GM03348 (cell line): ENCODE results near the gene MANEAL.
"Not testable (repeated sequence)": the region's sequence is repeated elsewhere in the genome, so short reads cannot be mapped to it uniquely, and the experiment has no call there.

Source experiments
- DNase-seq: peaks from one replicate; pipeline ENCODE4 v3.0.0; 2012; ENCODE audit warnings: low spot score

MANEAL gene, protein sequence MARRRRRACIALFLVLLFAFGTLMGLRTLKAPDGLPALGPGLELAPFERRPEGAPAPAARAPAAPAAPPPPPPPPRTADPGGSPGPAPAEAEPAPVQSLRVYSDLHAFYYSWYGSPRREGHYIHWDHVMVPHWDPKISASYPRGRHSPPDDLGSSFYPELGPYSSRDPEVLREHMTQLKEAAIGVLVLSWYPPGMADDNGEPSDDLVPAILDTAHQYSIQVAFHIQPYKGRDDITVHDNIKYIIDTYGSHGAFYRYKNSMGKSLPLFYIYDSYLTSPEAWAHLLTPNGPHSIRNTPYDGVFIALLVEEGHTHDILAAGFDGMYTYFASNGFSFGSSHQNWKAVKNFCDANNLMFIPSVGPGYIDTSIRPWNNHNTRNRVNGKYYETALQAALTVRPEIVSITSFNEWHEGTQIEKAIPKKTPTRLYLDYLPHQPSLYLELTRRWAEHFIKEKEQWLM

DNA sequence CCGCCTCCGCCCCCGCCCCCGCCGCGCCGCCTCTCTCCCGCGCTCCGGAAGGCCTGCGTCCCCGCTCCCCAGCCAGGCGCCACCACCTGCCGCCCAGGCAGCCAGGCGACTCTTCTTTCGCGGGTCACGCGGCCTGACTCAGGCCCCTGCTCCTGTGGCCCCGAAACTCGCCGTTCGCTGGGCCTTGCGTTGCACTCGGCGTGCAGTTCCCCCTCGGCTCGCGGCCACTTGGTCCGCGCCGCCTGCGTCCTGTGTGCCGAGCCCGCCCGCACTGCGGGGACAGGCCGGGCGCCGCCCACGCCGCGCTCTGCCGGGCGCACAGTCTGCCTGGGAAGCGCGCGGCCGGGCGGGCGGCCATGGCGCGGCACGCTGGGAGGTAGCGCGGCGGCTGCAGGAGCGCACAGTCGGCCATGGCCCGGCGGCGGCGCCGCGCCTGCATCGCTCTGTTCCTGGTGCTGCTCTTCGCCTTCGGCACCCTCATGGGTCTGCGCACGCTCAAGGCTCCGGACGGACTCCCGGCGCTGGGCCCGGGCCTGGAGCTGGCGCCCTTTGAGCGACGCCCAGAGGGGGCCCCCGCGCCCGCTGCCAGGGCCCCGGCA, at the start of gene MANEAL:
MANEAL (plus strand) TSS at position 75 of the 599 bp plus-strand sequence; CDS start at position 411, 336 bp downstream.
- peak; percentile 85 for DNase-seq

DNA sequence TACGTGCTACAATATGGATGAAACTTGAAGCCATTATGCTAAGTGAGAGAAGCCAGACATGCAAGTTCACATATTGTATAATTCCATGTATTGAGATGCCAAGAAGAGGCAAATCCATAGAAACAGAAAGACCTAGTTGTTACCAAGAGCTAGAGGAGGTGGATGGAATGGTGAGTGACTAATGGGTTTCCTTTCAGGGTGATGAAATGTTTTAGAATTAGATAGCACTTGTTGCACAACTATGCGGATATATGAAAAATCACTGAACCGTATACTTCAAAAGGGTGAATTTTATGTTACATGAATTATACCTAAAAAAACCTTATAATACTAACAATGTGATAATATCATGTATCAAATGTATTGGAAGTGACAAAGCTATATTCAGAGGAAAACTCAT, 46.8 kb upstream of the MANEAL start:
- DNase-seq, result no peak

DNA sequence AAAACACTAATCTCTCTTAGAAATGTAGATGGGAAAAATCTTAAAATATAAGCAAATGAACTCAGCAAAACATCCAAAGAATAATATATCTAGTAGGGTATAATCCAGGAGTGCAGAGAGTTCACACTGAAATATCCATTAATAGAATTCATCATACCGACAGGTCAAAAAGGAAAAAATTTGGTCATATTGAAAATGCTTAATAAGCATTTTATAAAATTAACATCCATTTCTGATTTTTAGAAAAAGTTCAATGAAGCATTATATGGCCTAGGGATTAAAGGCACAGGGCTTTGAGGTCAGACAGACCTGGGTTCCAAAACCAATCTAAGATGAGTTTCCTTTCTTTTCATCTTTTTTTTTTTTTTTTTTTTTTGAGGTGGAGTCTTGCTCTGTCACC, 45.1 kb upstream of the MANEAL start:
- DNase-seq, result no peak

DNA sequence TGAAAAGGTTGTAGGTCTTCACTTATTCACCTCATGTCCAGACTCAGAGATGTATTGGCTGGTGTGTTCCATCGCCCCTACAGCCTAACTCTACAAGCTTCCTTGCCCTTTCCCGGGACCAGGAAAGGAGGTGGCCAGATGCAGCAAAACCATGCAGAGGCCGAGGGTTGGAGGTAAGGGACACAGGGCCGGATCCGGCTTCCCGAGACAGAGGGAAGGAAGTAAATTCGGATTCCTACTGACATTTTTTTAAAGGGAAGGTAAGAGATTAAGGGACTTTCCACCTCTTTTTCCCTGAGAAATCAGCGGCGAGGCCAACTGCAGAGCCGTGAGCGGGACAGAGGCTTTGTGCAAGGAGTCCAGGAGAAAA, 41.4 kb upstream of the MANEAL start:
- no peak for DNase-seq

DNA sequence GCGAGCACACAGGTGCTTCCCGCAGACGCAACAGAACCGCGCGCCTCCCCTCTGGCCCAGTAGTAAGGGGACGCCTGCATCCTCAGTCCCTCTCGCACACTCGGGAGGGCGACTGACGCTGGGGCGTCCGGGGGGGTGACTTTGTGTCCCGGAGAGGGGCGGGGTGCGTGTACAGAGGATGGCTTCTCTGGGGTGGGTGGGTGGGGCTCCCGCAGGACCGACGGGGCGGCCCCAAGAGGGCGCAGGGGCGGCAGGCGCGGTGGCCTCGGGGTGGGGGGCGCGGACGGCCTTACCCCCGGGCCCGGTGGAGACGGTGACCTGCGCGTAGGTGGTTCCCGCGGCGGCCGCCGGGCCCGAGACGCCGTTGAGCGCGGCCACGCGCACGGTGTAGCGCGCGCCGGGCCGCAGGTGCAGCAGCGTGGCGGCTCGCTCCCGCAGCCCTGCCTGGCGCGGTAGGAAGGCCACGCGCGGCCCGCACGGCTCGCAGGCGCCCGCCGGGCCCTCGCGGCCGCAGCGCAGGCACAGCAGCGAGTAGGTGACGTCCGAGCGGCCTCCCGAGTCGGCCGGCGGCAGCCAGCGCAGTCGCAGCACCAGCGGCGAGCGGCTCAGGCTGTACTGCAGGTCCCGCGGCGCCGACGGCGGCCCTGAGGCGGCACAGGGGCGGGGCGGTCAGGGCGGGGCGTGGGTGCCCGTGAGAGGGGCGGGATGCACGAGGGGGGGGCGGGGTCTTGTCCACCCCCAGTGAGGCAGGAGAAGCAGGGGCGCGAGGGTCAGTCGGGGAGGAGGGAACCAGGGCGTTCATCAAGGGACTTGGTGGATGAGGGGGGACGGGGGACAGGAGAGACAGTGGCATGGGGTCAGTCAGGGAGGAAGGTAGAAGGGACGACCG, 40.8 kb upstream of the MANEAL start:
- DNase-seq, result peak; percentile 70

DNA sequence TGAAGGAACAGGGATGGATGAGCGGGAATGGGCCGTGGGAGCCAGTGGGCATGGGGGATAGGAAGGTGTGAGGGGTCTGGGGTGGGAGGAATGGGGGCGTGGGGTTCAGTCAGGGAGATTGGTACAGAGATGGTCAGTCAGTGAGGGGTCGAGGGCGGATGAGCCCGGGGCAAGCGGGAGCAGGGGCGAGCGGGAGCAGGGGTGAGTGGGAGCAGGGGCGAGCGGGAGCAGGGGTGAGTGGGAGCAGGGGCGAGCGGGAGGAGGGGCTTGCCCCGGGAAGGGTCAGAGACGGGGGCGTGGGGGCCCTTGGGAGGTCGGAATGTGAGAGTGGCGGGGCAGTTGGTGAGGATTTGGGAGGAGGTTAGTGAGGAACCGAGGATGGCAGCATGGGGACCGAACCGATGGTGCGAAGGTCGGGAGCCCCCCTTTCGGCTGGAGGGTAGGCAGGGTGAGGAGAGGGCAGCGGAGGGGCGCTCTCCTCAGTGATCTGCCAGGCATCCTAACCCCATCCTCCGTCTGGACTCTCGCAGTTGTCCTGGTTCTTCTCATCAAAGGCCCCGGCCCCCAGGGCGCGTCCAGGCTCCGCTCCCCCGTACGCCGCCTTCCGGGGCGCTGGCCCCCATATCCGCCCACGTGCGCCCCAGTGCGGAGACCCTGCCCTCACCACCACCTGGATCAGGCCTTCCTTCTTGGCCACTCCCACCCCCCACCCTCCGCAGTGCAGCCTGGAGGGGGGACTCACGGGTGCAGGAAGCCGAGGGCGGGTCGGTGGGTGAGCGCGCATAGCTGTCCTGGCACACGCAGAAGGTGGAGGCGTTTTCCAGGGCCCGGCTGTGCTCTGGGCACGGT, 40.0 kb upstream of the MANEAL start:
- no peak for DNase-seq

DNA sequence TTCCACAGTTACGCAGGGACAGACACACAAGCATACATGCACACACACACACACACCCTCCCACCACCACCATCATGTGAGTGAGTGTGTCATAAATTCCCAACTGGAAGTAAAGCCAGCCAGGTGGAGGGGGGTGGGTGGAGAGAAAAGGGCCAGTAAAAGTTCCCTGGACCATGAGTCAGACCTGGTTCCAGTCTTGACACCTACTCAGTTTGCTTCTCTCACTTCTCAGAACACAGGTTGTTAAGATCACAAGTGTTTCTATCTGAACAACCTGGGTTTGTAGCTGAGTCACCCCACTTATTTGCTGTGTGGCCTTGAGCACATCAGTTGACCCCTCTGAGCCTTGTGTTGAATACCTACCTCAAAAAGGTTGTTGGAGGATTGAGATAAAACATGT, 38.4 kb upstream of the MANEAL start:
- no peak for DNase-seq

DNA sequence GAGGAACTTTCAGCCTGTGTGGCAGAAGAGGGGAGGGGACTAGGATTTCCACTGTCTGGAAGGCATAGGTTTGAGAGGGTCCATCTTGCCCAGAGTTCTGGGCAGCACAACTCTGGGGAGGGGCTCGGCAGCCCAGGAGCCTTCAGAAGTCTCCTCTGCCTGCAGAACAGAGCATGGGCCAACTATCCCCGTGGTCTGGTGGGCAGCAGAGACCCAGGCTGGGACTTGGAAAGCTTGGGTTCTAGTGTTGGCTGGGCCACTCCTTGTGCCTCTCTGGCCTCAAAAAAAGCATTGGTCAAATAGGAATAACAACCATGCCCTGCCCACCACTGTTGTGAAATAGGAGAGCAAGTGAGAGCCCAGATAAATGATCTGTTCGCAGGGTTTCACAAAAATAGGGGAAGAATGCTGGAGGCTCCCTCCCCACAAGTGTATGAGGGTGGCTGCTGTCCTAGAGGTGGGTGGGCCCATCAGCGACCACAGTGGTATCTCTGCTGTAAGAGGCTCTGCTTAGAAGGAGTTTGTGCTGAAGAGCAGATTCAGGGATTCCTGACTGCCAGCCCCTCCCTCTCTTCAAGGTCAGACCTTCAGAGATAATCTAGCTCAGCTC, 37.6 kb upstream of the MANEAL start:
- DNase-seq, result no peak

DNA sequence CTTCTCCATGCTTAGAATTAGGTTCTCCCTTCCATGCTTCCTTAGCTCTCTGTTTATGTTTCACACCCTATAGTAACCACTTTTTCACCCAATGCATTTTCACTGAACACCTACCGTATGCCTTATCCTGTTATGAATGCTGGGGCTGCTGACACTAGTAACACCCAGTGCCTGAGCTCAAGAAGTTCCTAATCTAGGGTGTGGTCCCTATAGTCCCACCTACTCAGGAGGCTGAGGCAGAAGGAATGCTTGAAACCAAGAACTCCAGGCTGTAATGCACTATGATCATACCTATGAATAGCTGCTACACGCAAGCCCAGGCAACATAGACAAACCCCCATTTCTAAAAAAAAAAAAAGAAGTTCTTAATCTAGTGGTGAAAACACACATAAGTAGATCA, 34.2 kb upstream of the MANEAL start:
- no peak for DNase-seq

DNA sequence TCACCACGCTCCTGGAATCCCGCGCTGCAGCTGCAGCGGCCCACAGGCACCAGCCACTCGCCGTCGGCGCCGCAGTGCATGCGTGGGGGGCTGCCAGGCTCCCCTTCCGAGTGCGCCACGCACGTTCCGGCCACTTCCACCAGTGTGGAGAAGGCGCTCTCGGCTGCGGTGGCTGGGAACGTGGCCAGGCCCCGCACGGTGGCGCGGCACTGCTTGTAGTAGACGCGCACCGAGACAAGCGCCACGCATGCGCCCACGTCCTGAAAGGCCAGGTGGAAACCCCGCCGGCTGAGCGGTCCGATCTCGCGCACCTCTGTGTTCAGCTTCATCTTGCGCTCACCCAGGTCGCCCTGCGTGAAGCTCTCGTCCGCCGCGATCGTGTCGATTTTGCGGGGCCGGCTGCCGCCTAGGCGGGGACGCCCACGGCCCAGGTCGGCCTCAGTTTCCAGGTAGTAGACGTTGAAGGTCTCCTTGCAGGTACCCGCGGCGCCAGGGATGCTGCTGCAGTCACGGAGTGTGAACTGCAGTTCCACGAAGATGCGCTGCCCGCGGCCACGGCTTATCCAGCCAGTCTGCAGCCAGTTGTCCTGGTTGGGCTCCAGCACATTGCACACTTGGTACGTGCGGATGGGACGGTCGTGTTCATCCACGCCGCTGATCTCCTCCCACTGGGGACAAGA, 32.1 kb upstream of the MANEAL start:
- no peak for DNase-seq

DNA sequence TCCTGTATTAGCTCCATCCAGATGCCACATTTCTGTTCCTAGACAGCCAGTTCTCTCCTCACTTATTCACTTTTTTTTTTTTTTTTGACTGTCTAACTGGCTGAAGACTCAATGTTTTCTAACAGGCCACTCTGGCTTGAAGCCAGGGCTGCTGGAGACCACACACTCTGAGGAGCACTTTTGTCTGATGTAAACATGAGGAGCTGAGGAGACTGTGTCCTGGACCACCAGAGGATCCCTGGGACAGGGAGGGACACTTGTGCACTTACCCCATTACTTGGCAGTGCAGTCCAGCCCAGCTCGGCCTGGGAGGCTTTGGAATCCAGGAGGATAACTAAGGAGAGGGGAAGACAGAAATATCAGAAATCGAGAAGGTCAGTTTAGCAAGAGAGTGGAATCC, 31.1 kb upstream of the MANEAL start:
- no peak for DNase-seq

DNA sequence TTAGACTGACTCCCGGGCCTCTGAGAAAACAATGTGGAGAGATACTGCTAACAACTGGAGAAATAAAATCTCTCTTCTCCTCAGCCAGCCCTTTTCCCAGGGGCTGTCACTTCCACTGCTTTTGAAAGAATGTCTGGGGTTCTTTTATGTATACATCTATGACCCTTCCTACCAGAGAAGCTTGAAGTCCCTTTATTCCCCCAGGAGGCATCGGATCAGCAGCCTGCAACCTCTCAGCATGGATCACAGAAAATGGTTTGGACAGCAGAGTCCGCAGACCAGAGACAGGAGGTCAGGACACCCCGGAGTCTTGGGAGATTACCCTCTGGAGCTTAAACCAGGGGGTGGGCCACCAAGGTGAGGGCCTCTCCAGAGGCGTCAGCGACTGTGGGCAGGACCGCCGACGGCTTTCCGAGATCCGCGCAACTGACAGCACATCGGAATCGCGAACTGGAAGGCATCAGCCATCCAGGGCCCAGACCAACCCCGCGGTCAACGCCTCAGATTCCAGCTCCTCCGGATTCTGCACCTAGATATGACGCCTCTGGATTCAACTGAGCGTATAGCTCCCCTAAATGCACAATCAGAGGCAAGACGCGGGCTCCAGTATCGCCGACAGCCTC, 29.7 kb upstream of the MANEAL start:
- DNase-seq, result no peak

DNA sequence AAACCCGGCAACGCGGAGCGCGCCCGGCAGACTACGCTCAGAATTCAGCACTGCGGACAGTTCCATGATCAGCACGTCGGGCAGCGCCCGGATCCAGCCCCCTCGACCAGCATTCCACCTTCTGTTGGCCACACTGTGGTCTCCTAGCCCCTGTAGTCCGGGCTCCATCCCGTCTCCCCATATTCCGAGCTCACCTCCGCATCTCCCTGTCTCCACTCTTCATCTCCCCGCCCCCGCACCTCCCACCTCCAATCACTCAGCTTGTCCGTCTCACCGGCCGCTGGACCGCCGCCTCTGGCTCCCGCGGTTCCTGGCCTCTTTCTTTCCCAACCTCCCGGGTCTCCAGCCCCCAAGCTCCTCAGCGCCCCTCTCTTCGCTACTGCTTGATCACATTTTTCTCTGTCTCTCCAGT, 29.2 kb upstream of the MANEAL start:
- peak; percentile 82 for DNase-seq

DNA sequence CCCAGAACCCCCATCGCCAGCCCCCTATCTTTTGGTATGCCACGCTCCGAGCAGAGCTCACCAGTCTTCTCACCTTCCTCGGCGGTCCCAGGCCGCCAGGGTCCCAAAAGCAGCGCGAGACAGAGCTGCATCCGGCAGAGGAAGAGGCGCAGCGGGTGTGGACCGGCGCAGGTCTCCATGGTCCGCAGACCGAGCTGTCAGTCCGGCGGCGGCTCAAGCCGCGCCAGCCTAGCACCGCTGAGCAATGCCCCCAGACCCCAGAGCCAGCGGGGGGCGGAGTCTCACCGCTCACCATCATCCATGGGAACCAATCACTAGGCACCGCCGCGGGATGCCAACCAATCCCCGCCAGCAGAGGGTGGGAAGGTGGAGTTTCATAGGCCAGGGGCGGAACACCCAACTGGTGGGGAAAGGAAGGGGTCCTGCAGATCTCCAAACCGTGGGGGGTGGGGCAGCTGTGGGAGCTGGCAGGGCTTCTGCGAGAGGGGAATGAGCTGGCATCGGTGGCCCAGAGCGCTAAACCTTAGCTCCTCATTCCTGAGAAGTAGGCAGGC, 28.7 kb upstream of the MANEAL start, which contains the start of gene EPHA10:
EPHA10 (minus strand) TSS at position 233 of the 554 bp plus-strand sequence; CDS start at position 179, 54 bp downstream.
- DNase-seq, result no peak

DNA sequence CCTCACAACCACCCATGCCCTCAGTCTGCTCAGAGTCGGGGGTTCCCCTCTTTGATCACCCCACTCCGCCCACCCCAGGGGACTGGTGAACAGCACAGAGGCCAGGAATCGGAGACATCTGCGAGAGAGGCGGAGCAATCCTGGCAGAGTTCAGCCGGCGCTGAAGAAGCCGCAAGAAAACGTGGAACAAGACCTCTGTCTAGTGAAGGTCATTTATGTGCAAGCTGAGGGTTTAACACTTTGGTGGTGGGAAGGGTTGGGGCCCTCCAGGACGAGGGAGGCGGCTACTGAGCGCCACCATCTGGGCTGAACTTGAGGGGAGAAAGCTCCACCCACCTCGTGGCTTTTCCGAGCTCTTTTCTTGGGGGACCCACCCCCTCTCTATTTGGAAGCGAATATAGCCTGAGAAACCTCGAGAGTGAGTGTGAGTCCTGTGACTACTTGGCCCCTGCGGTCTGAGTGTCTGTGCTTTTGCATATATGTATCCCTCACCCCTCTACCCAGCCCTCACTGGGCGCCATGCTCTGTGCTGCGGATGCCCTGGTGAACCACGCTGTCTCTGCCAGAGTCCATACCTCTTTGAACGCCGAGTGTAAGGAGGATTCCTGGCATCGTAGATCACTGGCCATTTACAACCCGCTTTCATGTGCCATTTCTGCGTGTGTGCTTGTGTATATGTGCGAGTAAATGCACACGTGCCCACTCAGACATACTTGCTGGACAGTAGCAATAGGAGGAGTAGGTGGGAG, 27.6 kb upstream of the MANEAL start:
- DNase-seq, result no peak

DNA sequence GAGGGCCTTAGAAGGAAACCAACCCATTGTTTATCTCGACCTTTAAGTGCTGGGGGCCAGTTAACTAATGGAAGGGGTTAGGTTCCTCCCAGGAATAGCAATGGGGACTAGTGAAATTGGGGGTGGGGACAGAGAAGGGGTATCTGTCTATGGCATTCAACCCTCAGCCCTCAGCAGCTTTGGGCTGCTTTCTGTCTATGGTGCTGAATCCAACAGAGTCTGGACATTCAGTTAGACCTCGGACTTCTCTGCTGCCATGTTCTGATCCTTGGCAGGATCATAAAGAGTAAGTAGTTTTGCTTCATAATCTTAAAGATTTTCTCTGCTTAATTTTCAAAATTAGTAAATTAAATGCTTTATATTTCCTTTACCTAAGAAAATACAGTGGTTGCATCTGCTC, 26.2 kb upstream of the MANEAL start:
- DNase-seq, result no peak

DNA sequence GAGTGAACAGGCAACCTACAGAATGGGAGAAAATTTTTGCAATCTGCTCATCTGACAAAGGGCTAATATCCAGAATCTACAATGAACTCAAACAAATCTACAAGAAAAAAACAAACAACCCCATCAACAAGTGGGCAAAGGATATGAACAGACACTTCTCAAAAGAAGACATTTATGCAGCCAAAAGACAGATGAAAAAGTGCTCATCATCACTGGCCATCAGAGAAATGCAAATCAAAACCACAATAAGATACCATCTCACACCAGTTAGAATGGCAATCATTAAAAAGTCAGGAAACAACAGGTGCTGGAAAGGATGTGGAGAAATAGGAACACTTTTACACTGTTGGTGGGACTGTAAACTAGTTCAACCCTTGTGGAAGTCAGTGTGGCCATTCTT, 22.2 kb upstream of the MANEAL start:
- DNase-seq, result not testable (repeated sequence)

DNA sequence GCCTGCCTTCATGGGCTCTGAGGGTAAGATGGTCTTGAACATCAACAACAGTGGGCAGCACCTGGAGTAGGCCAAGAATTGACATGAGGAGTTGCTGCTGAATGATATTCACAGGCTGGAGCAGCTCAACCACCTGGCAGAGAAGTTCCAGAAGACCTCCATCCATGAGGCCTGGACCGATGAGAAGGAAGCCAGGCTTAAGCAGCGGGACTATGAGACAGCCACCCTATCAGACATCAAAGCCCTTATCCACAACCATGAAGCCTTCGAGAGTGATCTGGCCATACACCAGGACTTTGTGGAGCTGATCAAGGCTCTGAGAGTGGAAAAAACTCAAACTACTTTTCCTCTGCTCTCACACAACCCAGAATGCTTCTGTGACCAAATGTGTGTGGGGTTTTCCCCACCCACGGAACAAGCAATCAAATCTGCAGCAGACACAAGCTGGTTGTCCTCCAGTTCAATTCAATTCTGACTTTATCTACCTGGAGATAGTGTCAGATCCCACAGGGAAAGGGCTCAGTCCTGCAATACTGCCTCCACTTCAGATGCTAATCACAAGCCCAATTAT, 16.6 kb upstream of the MANEAL start:
- DNase-seq, result no peak

DNA sequence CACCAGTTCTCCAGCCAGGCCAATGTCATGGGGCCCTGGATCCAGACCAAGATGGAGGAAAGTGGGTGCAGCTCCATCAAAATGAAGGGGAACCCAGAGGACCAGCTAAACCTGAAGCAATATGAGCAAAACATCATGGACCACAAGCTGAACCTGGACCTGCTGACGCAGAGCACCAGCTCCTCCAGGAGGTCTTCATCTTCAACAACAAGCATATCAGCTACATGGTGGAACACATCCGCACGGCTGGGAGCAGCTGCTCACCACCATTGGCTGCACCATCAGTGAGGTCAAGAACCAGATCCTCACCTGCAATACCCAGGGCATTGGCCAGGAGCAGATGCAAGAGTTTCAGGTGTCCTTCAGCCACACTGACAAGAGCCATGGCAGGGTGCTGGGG, 15.0 kb upstream of the MANEAL start:
- no peak for DNase-seq
